Fibroblast of skin of left quadriceps (primary cell): ENCODE results near the gene LRRTM4.

ENCODE experiments used
- DNase-seq, 2 experiments: peaks; one replicate each; pipeline ENCODE4 v3.0.0-alpha.2; 2013; ENCODE audit warnings: low read depth in 2 of 2

Gene LRRTM4

GRCh38 chr2:77470096-77470495 is 52.1 kb downstream of the LRRTM4 start:
- no peak for DNase-seq

GRCh38 chr2:77469106-77469505 is 53.1 kb downstream of the LRRTM4 start:
- no peak for DNase-seq

GRCh38 chr2:77459840-77460239 is 62.3 kb downstream of the LRRTM4 start:
- no peak for DNase-seq

DNA sequence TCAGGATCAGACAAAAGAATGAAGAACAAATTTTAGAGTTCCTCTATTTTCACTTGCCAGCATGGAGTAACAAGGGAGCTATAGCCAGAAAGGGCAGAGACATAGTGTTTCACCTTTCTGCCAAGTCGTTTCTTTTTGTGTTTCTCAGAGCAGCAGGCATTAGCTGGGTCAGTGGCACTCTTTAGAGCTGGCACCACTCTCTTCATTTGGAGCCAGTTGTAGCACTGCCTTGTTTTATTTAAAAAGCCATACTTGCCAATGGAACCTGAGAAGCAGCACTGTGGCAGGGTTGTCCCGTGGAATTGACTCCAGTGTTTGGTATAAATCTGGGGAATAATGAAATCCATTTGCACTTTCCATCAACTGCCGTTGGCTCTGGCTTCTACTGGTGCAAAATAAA is 64.0 kb downstream of the LRRTM4 start:
- DNase-seq, result no peak

DNA sequence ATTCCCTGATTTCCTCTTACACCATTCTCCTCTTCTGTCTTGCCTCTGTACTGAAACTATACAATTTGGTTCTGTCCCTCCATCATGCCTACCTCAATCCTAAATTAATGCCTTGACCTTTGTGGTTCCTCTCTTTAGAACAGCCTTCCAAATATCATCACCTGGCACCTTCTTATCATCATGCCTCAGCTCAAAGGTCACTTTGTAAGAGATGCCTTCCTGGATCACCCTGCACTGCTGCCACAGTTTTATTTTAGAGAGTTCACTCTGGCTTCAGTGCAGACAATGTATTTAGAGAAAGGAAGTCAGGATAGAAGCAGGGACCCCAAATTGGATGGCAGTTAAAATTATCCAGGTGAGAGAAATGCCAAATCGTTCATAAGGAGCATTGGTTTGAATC is 64.5 kb downstream of the LRRTM4 start:
- DNase-seq, result no peak

DNA sequence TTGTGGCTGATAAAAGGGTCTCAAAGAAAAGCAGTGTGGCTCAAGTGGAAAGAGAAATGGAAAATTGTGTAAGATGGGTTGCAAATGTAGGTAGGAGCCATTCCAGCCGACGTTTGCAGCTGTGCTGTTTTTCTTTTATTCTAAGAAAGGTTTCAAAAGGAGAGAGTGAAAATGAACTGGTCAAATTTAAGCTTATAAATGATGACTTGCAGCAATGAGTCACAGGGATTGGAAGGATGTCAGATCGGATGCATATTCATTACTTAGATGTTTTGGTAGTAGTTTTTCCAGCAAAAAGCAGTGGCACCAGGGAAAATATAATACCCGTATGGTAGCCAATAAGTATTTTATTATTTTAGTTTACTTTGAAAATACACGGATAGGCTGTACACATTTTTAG is 79.1 kb downstream of the LRRTM4 start:
- no peak for DNase-seq

DNA sequence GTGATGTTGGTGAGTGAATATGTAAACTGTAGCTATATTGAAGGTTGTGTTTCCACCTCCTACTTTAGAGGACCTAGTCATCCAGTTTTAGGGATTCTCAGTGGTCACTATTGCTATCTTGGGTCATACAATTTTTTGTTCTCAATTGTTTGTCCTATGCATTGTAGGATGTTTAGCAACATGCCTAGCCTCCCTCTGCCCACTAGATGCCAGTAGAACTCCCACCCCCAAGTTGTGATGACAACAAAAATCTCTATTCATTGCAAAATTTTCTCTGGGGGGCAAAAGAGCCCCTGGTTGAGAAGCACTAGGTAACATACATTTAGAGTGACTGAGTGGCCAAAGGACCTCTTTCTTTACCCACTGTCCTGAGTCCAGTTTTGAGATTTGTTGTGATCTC is 87.3 kb downstream of the LRRTM4 start:
- DNase-seq, result no peak

GRCh38 chr2:77428946-77429345 is 93.2 kb downstream of the LRRTM4 start:
- DNase-seq, result no peak

DNA sequence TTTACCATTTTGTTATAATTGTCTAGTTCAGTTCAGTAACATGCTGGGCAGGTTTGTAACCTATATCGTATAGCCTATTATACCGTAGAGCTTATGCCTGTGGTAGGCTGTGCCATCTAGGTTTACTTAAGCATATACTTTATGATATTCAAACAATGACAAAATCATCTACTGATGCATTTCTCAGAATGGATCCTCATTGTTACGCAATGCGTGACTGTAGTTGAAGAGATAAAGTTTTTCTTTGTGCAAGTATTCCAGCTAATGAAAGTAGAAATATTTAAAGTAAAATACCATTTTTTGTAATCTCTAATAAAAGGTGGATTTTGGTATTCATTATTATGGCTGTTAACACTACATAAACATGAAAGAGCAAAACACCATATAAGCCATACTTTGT is 100.2 kb downstream of the LRRTM4 start:
- no peak for DNase-seq

DNA sequence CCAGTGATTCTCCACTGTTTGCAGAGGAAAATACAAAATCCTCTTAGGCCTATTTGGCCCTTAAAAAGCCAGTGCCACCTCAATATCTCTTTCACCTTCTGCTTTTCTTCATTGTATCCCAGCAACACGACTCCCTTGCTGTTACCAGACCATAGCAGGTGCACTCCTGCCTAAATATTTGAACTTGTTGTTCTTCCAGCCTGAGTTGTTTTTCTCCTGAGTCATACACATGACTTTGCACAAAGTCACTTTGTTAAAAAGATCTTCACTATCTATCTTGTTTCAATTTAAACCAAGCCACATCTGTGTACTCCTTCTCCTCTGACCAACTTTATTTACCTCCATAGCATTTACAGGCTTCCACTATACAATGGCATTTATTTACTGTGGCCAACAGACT is 103.6 kb downstream of the LRRTM4 start:
- DNase-seq, result no peak

- DNase-seq, result no peak
Observed at GRCh38 chr2:77404189-77404588, 118.0 kb downstream of the LRRTM4 start.

DNA sequence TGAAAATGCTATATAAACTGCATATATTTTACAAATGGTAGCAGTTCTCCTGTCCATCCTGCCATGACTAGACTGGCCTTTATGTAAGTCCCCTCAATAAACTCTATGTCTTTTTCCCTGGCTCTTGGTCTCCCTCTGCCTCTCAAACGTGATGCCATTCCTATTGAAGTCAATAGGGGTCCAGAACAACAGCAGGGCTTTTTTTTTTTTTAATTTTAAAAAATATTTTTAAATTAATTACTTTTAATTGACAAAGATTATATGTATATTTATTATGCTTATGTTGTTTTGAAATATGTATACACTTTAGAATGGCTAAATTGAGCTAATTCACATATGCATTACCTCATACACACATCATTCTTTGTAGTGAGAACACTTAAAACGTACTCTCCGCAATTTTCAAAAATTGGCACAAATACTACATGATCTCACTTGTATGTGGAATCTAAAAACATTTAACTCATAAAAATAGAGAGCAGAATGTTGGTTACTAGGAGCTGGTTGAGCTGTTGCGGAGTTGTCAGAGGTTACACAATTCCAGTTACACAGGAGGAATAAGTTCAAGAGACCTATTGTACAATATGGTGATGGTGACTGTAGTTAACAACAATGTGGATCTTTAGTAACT is 123.1 kb downstream of the LRRTM4 start:
- no peak for DNase-seq

DNA sequence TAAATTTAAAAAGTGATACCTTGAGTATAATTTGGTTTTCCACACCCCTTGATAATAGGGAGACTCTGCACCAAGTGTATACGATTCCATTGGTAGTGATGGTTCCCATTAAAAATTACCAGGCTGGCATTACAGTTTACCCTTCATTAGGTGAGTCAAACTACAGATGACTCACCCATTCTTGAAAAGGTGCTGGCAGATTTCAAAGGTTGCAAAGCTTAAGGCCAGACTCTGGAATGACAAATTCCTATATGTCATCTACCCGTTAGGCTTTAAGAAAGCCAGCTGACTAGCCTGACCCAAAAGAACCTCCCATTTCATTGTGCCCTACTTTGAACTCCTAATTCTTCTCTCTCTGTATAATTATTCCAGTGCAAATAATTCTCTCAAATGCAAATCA is 124.4 kb downstream of the LRRTM4 start:
- no peak for DNase-seq

- no peak for DNase-seq
Observed at GRCh38 chr2:77395011-77395410, 127.2 kb downstream of the LRRTM4 start.

GRCh38 chr2:77391119-77391518 is 131.1 kb downstream of the LRRTM4 start:
- no peak for DNase-seq

- no peak for DNase-seq
Observed at GRCh38 chr2:77387324-77387723, 134.9 kb downstream of the LRRTM4 start.

DNA sequence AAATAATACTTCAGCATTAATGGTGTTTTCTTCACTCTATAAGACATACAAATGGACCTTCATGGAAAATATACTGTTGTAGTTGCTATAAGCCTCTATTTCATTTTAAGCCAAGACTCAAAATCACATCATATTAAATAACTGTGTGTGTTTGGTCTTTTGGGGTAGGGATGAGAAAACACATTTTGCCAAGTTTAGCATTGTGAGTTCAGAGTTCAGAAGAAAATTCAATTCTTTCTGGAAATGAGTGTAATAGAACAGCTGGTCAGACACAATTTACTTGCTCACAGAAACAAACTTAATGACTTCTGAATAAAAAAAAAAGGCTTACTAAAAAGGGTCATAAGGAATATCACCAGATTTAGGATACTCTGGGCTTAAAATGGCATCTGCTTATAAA is 149.5 kb downstream of the LRRTM4 start:
- DNase-seq, result no peak

DNA sequence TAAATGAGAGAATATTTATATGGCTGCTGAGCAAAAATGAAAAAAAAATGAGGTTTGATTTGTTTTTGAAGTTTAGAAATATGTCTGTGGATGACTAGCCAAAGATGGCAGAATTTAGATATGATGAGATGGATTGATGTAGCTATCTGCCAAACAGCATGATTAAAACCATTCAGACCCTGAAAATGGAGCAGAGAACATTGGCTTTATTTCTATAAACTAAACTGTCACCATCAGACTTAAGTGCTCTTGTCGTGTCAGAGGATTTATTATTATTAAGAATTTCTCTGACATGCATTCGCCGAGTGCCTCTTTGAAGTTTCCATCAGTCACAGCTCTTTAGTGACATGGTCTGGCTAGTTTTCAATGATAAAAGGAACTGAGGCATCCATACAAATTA is 151.7 kb downstream of the LRRTM4 start:
- DNase-seq, result no peak

DNA sequence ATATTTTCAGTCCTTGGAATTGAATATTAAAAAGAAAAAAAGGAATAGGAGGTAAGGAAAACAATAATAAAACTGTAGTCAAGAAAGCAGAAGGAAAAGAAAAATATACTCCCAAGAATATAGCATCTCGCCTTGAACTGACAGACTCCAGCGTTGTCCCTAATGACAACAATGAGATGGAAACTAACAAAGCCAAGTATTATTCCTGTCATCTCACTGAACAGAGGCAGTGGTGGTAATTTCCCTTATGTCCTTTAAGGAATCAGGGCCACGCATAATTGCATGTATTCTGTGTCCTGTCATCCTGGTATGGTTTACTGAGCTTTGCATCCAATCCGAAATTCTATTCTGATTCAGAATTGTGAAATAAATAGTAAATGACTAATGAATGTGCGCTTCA is 158.9 kb downstream of the LRRTM4 start:
- no peak for DNase-seq

GRCh38 chr2:77348821-77349220 is 173.4 kb downstream of the LRRTM4 start:
- DNase-seq, result no peak

- DNase-seq, result no peak
Observed at GRCh38 chr2:77336013-77336412, 186.2 kb downstream of the LRRTM4 start.

GRCh38 chr2:77328134-77328931 is 193.8 kb downstream of the LRRTM4 start:
- no peak for DNase-seq

DNA sequence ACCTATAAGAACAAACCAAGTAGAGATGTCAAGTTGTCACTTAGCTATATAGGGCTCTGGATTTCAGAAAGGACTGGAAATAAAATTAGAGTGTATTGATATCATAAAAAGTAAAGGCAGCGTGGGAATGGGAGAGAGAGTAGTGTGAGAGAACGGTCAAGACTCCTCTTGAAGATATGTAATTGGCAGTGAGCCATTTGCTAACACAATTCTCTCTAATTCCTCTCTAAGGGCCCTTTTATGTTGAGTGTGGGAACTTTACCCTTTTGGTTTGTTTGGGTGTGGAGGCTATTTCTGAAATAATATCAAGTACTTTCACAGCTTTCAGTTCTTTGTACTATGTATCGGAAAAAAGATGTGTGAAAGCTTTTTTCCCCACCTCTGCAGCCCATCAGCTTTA is 196.8 kb downstream of the LRRTM4 start:
- DNase-seq, result no peak

- DNase-seq, result no peak
Observed at GRCh38 chr2:77322431-77322830, 199.7 kb downstream of the LRRTM4 start.
